HepG2 (cell line): ENCODE results near the gene NVL. TPM values are rescaled to one million over a fixed set of nuclear protein-coding genes. Genes with fewer than 3 reads are reported as not detected.

Experiments
- ATAC-seq: fragments of 200-7000 bp; cut with Tn5 transposase; 3 replicates; pipeline ENCODE4 v1.9.1; 2020; ENCODE audit warnings: mild to moderate bottlenecking, moderate library complexity
- BruUV-seq: library from RNA; stranded (reverse); fragments of 400-500 nt; replicated peaks from 2 replicates; lab custom pipeline; 2021; lab: Mats Ljungman, UMichigan
- CTCF ChIA-PET: fragments of 300-600 bp; formaldehyde crosslinking; extraction: SDS; loops from one replicate; lab custom pipeline; 2021; ENCODE audit warnings: low total read pairs, inconsistent platforms, low intra/inter-chr PET ratio; lab: Yijun Ruan, JAX
- POLR2A ChIA-PET: fragments of 350-600 bp; sonication (Branson Sonifier 250); formaldehyde crosslinking; loops from one replicate; lab custom pipeline; 2020; ENCODE audit warnings: antibody characterized with exemption, inconsistent platforms; lab: Yijun Ruan, JAX
- DNase-seq: peaks from one replicate; pipeline ENCODE4 v3.0.0-alpha.2; 2015; ENCODE audit warnings: low spot score
- FAIRE-seq: peaks from 3 replicates; lab custom pipeline; 2011; peaks lifted over from hg19 to GRCh38; lab: Jason Lieb, UNC
- H2AFZ ChIP-seq: one replicate; pipeline ENCODE4 v1.6.1; 2011; ENCODE audit warnings: low read length, inconsistent platforms
- H3K27ac ChIP-seq: fragments of 300-600 bp; 3 replicates; pipeline ENCODE4 v1.8.0; 2011; ENCODE audit warnings: mixed run types, mild to moderate bottlenecking, mixed read lengths, low read length, inconsistent platforms; ENCODE audit not compliant: insufficient read depth; ENCODE audit errors: extremely low read length
- H3K27me3 ChIP-seq, 2 experiments: fragments of 200-600 bp in 1 of 2; 2 replicates in 1 of 2; 3 replicates in 1 of 2; pipeline versions ENCODE4 v1.6.0 to v1.8.0; 2011; ENCODE audit warnings: low read length in 2 of 2, mild to moderate bottlenecking in 2 of 2, moderate library complexity in 2 of 2, inconsistent platforms in 1 of 2; ENCODE audit not compliant: insufficient read depth in 2 of 2, control insufficient read depth in 1 of 2
- H3K36me3 ChIP-seq, 2 experiments: fragments of 200-600 bp in 1 of 2; replicated peaks in 1 of 2; 2 replicates in 1 of 2; 3 replicates in 1 of 2; pipeline versions ENCODE4 v1.5.1 to v1.8.0; 2011; ENCODE audit warnings: low read length in 2 of 2, inconsistent platforms in 1 of 2; ENCODE audit not compliant: insufficient read depth in 2 of 2, control insufficient read depth in 1 of 2
- H3K4me1 ChIP-seq: 2 replicates; pipeline ENCODE4 v1.5.1; 2012; ENCODE audit warnings: low read length, inconsistent platforms; ENCODE audit not compliant: insufficient read depth
- H3K4me2 ChIP-seq: 2 replicates; pipeline ENCODE4 v1.6.0; 2011; ENCODE audit warnings: low read depth, low read length, inconsistent platforms
- H3K4me3 ChIP-seq, 3 experiments: fragments of 200-600 bp in 1 of 3; sonication (generic), shearing (Covaris generic) in 1 of 3; replicated peaks in 1 of 3; 2 replicates each; pipeline ENCODE4 v1.5.1; 2011 to 2016; ENCODE audit warnings: low read length in 3 of 3, inconsistent platforms in 2 of 3, low read depth in 2 of 3, mild to moderate bottlenecking in 2 of 3, control low read depth in 1 of 3, mixed read lengths in 1 of 3; ENCODE audit not compliant: insufficient read depth in 1 of 3
- H3K79me2 ChIP-seq: one replicate; pipeline ENCODE4 v1.6.1; 2011; ENCODE audit warnings: low read length, inconsistent platforms; ENCODE audit not compliant: insufficient read depth
- H3K9ac ChIP-seq: 2 replicates; pipeline ENCODE4 v1.6.0; 2011; ENCODE audit warnings: mild to moderate bottlenecking, low read depth, low read length, inconsistent platforms; ENCODE audit not compliant: insufficient read depth
- H3K9me3 ChIP-seq: 2 replicates; pipeline ENCODE4 v1.5.1; 2012; ENCODE audit warnings: mild to moderate bottlenecking, low read length
- H4K20me1 ChIP-seq: 2 replicates; pipeline ENCODE4 v1.6.0; 2011; ENCODE audit warnings: inconsistent platforms, mild to moderate bottlenecking, low read length, moderate library complexity; ENCODE audit not compliant: insufficient read depth
- HMG20B ChIP-seq: conservative IDR thresholded peaks from 2 replicates; pipeline ENCODE4 v1.6.1; 2016; ENCODE audit warnings: missing genetic modification reagents, missing compliant biosample characterization
- RARG ChIP-seq: sonication (generic); formaldehyde crosslinking; IDR thresholded peaks from 2 replicates; pipeline ENCODE4 v1.4.0; 2020; ENCODE audit warnings: low read depth, mild to moderate bottlenecking, missing genetic modification reagents
- TEAD3 ChIP-seq: optimal IDR thresholded peaks from 2 replicates; pipeline ENCODE3; 2016; ENCODE audit warnings: borderline replicate concordance
- ZBTB3 ChIP-seq: sonication (generic); formaldehyde crosslinking; IDR thresholded peaks from 2 replicates; pipeline ENCODE4 v1.4.0; 2020; ENCODE audit warnings: low read depth, mild to moderate bottlenecking, moderate library complexity, missing genetic modification reagents, borderline replicate concordance
- ZFP41 ChIP-seq: sonication (generic); formaldehyde crosslinking; IDR thresholded peaks from 2 replicates; pipeline ENCODE4 v1.4.0; 2020; ENCODE audit warnings: mild to moderate bottlenecking, missing genetic modification reagents, borderline replicate concordance
- ZNF430 ChIP-seq: sonication (generic); formaldehyde crosslinking; IDR thresholded peaks from 2 replicates; pipeline ENCODE4 v1.9.0; 2021; ENCODE audit warnings: mild to moderate bottlenecking, missing genetic modification reagents
- ZNF780A ChIP-seq: sonication (generic); formaldehyde crosslinking; IDR thresholded peaks from 2 replicates; pipeline ENCODE4 v1.8.0; 2022; ENCODE audit warnings: mild to moderate bottlenecking, missing genetic modification reagents, moderate library complexity
- WGBS: methylation state at CpG from one replicate; pipeline ENCODE4 v1.1.6; 2017; ENCODE audit warnings: low lambda C conversion rate; 5-methylcytosine and 5-hydroxymethylcytosine counted together
- in situ Hi-C: cut with HindIII; loops from 2 replicates; pipeline ENCODE4 v1.10.0; 2017; ENCODE audit warnings: low pct_unique_long_range_greater_than_20kb; ENCODE audit not compliant: extremely low pct_ligation_motif_present
- intact Hi-C: fragments of 100-400 bp; cut with micrococcal nuclease; formaldehyde crosslinking; loops from one replicate; pipeline ENCODE4 v1.10.0; 2022; ENCODE audit not compliant: unreplicated experiment
- polyA plus RNA-seq, 8 experiments: library from polyadenylated mRNA; depleted of rRNA in 3 of 8; stranded (reverse) in 7 of 8; unstranded in 1 of 8; fragments of >200 nt; fragmentation: Illumina TruSeq in 4 of 8; extraction: Trizol in 4 of 8; gene quantifications; 2 replicates each; pipeline versions ENCODE4 v1.2.1 to v1.2.3, GENCODE V29; 2011 to 2016; ENCODE audit warnings: low read depth in 4 of 8, missing spikeins in 1 of 8, mixed read lengths in 1 of 8; ENCODE audit not compliant: insufficient read depth in 1 of 8
- total RNA-seq, 5 experiments: library from RNA; depleted of rRNA; stranded (reverse); fragments of >200 nt; fragmentation: Illumina TruSeq; extraction: Trizol; gene quantifications; 2 replicates each; pipeline ENCODE4 v1.2.3, GENCODE V29; 2016; ENCODE audit warnings: low read depth in 1 of 5
- TF ChIP-seq, protein P1 (sequence below): sonication (generic); formaldehyde crosslinking; IDR thresholded peaks from 2 replicates; pipeline ENCODE4 v1.5.0; 2020; ENCODE audit warnings: mild to moderate bottlenecking, missing genetic modification reagents
- TF ChIP-seq, protein P2 (sequence below): sonication (generic); formaldehyde crosslinking; IDR thresholded peaks from 2 replicates; pipeline ENCODE4 v1.4.0; 2020; ENCODE audit warnings: missing genetic modification reagents

The NVL gene
- total and polyA plus RNA-seq, 2 of the 13 experiments (the other 11 are each of a cell fraction or from before 2014, with no cell fraction given), result 8.3 to 21.0 TPM

DNA sequence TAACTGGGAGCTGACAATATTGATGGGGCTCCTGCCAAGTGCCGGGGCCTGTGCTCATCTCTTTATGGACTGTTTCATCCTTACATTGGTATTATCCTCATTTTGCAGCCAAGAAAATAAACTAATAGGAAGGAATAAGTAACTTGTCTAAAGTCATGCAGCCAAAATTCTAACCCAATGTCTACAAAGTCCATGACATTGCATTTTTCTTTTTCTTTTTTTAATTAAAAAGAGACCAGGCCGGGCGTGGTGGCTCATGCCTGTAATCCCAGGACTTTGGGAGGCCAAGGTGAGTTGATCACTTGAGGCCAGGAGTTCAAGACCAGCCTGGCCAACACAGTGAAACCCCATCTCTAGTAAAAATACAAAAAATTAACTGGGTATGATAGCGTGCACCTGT lies 128.1 kb downstream of the NVL start (continued):
- TF ChIP-seq HMG20B (CRISPR knock-in tag) (no peak), ZBTB3 (CRISPR knock-in tag) (no peak), ZNF780A (no peak), ZFP41 (no peak)
- TF ChIP-seq, protein P1, sequence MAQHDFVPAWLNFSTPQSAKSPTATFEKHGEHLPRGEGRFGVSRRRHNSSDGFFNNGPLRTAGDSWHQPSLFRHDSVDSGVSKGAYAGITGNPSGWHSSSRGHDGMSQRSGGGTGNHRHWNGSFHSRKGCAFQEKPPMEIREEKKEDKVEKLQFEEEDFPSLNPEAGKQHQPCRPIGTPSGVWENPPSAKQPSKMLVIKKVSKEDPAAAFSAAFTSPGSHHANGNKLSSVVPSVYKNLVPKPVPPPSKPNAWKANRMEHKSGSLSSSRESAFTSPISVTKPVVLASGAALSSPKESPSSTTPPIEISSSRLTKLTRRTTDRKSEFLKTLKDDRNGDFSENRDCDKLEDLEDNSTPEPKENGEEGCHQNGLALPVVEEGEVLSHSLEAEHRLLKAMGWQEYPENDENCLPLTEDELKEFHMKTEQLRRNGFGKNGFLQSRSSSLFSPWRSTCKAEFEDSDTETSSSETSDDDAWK (CRISPR knock-in tag), result no peak

DNA sequence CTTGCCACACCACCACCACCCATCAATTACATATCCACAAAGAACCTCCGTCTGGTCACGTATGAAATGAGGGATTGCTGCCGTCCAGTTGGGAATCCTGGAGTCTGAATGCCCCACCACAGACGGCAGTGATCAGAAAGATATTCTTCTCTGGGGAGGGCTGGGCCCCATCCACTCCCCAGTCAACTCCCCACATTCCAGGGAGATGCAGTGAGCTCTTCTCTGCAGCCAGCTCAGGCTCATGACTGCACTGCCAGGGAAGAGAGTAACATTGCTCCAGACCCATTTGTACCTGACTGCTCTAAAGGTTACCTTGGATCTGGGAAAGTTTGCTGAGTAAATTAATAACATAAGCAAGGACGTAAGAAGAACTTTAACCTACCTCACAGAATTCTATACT lies 128.6 kb downstream of the NVL start:
- no TSS peak for BruUV-seq
- in situ Hi-C loops, result no loop called here
- H3K27me3 ChIP-seq, result no peaks in the 10 kb centered on the region
- no peak for TF ChIP-seq RARG (CRISPR knock-in tag)
- peak; percentile 18 for TF ChIP-seq TEAD3
- TF ChIP-seq ZNF430 (CRISPR knock-in tag), result no peak
- TF ChIP-seq, protein P2, sequence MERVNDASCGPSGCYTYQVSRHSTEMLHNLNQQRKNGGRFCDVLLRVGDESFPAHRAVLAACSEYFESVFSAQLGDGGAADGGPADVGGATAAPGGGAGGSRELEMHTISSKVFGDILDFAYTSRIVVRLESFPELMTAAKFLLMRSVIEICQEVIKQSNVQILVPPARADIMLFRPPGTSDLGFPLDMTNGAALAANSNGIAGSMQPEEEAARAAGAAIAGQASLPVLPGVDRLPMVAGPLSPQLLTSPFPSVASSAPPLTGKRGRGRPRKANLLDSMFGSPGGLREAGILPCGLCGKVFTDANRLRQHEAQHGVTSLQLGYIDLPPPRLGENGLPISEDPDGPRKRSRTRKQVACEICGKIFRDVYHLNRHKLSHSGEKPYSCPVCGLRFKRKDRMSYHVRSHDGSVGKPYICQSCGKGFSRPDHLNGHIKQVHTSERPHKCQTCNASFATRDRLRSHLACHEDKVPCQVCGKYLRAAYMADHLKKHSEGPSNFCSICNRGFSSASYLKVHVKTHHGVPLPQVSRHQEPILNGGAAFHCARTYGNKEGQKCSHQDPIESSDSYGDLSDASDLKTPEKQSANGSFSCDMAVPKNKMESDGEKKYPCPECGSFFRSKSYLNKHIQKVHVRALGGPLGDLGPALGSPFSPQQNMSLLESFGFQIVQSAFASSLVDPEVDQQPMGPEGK, result peak; percentile 53; the same call in 1 of the 2 replicates
- intact Hi-C loops, result no loop called here
- 4% methylated on average over 4 of the region's 5 CpGs for WGBS
- CTCF ChIA-PET, result no interaction called here
- no peak overlapping the region for H3K27ac ChIP-seq
- POLR2A ChIA-PET, result no interaction called here
- no peaks in the 10 kb centered on the region for H3K79me2 ChIP-seq
- DNase-seq, result peak; percentile 10
- H2AFZ ChIP-seq, result no peak overlapping the region
- peak; percentile 49 for ATAC-seq
- no peaks in the 10 kb centered on the region for H3K36me3 ChIP-seq
- no peak overlapping the region for H3K4me3 ChIP-seq
- no peak overlapping the region for H3K9ac ChIP-seq
- H3K4me1 ChIP-seq, result peaks cover 57% of the 10 kb centered on the region
- FAIRE-seq, result peak; percentile 32
- H3K4me2 ChIP-seq, result no peak overlapping the region
- H3K9me3 ChIP-seq, result no peaks in the 10 kb centered on the region
- no peaks in the 10 kb centered on the region for H4K20me1 ChIP-seq
